Measurements from ENCODE around the gene SHQ1. TPM values are rescaled to one million over a fixed set of nuclear protein-coding genes. Genes with fewer than 3 reads are reported as not detected.

The SHQ1 gene
- total and polyA plus RNA-seq, 2 experiments from 2014 or later: 18.3 to 28.7 TPM

DNA sequence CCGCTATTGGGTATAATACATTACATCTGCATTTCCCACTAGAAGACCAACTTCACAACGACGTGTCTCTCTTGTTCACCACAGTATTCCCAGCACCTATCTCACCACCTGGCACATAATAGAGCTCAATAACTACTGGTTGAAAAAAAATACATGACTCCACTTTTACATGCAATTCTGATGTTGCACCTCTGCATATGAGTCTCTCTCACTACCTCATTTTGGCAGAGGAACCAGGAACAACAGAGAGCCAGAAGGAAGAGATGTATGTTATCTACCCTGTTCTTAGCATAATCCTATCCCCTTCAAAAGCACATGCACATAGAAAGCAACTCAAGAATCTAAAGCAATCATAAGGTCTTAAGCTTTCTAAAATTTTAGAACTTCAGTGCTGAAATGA, 61.6 kb downstream of the SHQ1 start:
- Histone ChIP-seq H2AFZ (no peak overlapping the region), H3F3A (replicated peaks; ENCODE audit: low read depth) (no peaks in the 10 kb centered on the region), H3K9me2 (ENCODE audit: insufficient read depth) (no peaks in the 10 kb centered on the region), H3K79me2 (replicated peaks; ENCODE audit: insufficient read depth) (no peaks in the 10 kb centered on the region), H3K4me3 (no peak overlapping the region), H3K27me3 (ENCODE audit: insufficient read depth) (no peaks in the 10 kb centered on the region), H3K4me2 (no peak overlapping the region), H4K20me1 (replicated peaks; ENCODE audit: insufficient read depth) (no peaks in the 10 kb centered on the region), H3K36me3 (ENCODE audit: insufficient read depth) (peaks cover 3% of the 10 kb centered on the region; the same call in 1 of the 2 replicates), H3K4me1 (ENCODE audit: insufficient read depth) (peaks cover 17% of the 10 kb centered on the region), H3K27ac (ENCODE audit: low read depth) (no peak overlapping the region)
- DNase-seq (ENCODE audit: low spot score) (no peak), ATAC-seq (no peak)
- no peak overlapping the region for H3K4me3 Mint-ChIP-seq
- H3K36me3 Mint-ChIP-seq (ENCODE audit: low read depth): peaks cover 20% of the 10 kb centered on the region; the same call in 2 of the 3 replicates
- H3K9me3 Mint-ChIP-seq: no peaks in the 10 kb centered on the region
- TF ChIP-seq JUNB (IDR thresholded peaks at IDR 0.05; ENCODE audit: unreplicated experiment) (no peak), ZNF114 (CRISPR knock-in tag; IDR thresholded peaks at IDR 0.05) (no peak), CREB1 (CRISPR knock-in tag; IDR thresholded peaks at IDR 0.05; ENCODE audit: low read depth) (no peak), EZH2 (IDR thresholded peaks at IDR 0.05; ENCODE audit: low read depth, unreplicated experiment) (no peak), ETS1 (IDR thresholded peaks at IDR 0.05) (no peak), EZH2phosphoT487 (IDR thresholded peaks at IDR 0.05; ENCODE audit: unreplicated experiment) (no peak), ZNF462 (CRISPR knock-in tag; IDR thresholded peaks at IDR 0.05) (no peak), ZNF331 (CRISPR knock-in tag; IDR thresholded peaks at IDR 0.05; ENCODE audit: low read depth) (no peak), STAT1 (IDR thresholded peaks at IDR 0.05; ENCODE audit: unreplicated experiment) (no peak), NANOG (IDR thresholded peaks at IDR 0.05; ENCODE audit: borderline replicate concordance) (no peak)
- TF ChIP-seq, protein P1, sequence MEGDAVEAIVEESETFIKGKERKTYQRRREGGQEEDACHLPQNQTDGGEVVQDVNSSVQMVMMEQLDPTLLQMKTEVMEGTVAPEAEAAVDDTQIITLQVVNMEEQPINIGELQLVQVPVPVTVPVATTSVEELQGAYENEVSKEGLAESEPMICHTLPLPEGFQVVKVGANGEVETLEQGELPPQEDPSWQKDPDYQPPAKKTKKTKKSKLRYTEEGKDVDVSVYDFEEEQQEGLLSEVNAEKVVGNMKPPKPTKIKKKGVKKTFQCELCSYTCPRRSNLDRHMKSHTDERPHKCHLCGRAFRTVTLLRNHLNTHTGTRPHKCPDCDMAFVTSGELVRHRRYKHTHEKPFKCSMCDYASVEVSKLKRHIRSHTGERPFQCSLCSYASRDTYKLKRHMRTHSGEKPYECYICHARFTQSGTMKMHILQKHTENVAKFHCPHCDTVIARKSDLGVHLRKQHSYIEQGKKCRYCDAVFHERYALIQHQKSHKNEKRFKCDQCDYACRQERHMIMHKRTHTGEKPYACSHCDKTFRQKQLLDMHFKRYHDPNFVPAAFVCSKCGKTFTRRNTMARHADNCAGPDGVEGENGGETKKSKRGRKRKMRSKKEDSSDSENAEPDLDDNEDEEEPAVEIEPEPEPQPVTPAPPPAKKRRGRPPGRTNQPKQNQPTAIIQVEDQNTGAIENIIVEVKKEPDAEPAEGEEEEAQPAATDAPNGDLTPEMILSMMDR (conservative IDR thresholded peaks at IDR 0.05; ENCODE audit: low read depth in 2 of 2): no peak
- H3K27ac Mint-ChIP-seq: no peak overlapping the region
- peaks cover 13% of the 10 kb centered on the region; the same call in 2 of the 3 replicates for H3K4me1 Mint-ChIP-seq
- no peaks in the 10 kb centered on the region for H3K27me3 Mint-ChIP-seq (ENCODE audit: insufficient read depth, low read depth, poor library complexity)
